Loucy (cell line): ENCODE data around the gene PI4KA.

Experiments used
- EZH2phosphoT487 ChIP-seq: fragments of 200-600 bp; IDR thresholded peaks from 2 replicates; pipeline ENCODE4 v1.6.1; 2018; ENCODE audit warnings: antibody characterized with exemption, mild to moderate bottlenecking, moderate library complexity, borderline replicate concordance
- TF ChIP-seq, protein P1 (sequence below): fragments of 200-600 bp; sonication (generic); conservative IDR thresholded peaks from 2 replicates; pipeline ENCODE4 v1.5.1; 2014; ENCODE audit warnings: mild to moderate bottlenecking, antibody characterized with exemption, low read length

DNA sequence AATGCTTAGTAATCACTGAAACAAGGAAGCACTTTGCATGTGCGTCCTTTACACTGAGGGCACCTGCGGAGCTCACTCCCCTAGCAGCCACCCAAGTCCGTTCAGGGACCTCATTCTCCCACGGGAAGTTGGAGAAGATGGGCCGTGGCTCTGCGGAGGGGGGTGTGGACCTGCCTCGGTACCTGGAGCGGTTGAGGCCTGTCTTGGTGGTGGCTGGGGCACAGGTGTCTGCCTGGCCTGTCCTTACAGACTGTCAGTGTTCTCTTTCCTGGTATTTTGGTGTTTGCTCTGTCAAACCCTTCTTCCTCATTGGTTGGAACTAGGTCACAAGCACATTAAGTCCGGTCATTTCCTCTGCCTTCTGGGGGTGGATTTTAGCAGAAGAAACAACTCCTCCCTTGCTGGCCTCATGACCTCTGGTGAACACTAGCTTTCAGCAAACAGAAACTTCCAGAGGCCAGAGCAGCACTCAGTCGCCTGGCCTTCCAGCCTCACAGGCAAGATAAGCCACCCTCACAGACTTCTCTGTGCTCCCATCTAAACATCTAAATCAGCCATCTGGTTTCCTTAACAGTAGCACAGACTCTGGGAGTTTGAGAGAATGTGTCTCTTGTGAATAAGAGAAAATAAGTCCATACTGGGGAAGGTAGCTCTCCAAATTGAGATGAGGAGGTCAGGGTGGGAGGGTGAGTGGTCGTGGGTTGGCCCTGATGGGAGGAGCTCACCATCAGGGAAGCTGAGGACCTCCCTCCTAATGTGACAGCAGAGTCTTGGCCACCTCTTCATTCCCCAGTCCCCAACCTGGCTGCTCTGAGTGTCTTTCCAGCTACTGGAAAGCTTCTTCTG lies 8.8 kb upstream of the PI4KA start:
- TF ChIP-seq, protein P1, sequence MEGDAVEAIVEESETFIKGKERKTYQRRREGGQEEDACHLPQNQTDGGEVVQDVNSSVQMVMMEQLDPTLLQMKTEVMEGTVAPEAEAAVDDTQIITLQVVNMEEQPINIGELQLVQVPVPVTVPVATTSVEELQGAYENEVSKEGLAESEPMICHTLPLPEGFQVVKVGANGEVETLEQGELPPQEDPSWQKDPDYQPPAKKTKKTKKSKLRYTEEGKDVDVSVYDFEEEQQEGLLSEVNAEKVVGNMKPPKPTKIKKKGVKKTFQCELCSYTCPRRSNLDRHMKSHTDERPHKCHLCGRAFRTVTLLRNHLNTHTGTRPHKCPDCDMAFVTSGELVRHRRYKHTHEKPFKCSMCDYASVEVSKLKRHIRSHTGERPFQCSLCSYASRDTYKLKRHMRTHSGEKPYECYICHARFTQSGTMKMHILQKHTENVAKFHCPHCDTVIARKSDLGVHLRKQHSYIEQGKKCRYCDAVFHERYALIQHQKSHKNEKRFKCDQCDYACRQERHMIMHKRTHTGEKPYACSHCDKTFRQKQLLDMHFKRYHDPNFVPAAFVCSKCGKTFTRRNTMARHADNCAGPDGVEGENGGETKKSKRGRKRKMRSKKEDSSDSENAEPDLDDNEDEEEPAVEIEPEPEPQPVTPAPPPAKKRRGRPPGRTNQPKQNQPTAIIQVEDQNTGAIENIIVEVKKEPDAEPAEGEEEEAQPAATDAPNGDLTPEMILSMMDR, result no peak
- TF ChIP-seq EZH2phosphoT487, result no peak
